Activated CD4-positive, CD25-positive, alpha-beta regulatory T cell treated with anti-CD3 and anti-CD28 coated beads, Interleukin-2, amount 50 U/mL, for 16 hours (primary cell): Measurements from ENCODE around the gene PAK4.

Source experiments
- DNase-seq: peaks from one replicate; pipeline ENCODE4 v3.0.0-alpha.2; 2020; ENCODE audit warnings: low read depth, low spot score

PAK4 gene

DNA sequence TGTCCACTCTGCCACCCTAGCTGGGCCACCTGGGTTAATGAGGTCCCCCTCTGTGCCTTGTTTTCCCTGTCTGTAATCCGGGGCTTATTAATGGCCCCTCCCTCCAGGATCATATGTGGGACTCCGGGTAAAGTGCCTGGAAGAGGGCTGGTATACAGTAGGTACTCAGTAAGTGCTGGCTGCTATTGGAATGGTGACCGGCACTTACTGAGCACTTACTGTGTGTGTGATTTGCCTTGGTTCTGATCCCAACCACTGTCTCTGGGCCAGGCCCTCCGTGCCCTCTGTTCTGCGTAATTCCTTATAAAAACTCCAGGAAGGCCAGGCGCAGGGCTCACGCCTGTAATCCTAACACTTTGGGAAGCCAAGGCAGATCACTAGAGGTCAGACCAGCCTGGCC, 40.3 kb downstream of the PAK4 start:
- no peak for DNase-seq

DNA sequence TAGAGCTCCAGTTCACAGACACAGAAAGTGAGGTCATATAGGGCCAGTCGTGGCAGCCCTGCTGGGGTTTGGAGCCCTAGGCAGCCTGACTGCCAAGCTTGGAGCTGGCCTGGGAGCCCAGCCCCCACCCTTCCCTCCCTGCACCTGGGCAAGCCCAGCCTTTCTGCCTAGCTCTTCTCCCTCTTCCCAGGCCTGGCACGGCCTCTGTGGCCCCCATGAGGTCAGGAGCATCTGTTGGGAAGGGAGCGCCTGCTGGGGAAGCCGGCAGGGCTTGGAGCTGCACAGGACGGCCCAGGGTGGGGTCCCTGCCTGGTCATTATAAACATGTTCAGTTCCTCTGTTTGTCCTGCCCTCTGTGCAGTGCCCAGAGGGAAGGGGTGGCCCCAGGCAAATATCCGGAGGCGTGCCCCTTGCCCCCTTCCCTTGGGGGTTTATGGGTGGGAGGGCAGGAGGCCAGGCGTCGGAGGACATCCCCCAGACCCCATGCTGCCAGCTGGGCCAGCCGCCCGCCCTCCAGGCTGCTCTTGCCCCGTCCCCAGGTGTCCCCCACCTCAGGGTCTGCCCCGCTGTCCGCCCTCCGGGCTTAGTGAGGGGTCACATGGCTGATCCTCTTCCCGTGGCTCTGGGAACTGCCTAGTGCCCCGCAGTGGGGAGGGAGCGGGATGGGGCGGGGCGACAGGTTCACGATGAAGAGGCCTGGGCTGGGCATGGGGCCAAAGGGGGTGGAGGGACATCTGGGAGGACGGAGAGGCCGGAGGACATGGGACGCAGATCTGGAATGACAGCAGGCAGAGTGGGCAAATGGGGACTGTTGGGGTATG, 41.2 kb downstream of the PAK4 start:
- DNase-seq = no peak

DNA sequence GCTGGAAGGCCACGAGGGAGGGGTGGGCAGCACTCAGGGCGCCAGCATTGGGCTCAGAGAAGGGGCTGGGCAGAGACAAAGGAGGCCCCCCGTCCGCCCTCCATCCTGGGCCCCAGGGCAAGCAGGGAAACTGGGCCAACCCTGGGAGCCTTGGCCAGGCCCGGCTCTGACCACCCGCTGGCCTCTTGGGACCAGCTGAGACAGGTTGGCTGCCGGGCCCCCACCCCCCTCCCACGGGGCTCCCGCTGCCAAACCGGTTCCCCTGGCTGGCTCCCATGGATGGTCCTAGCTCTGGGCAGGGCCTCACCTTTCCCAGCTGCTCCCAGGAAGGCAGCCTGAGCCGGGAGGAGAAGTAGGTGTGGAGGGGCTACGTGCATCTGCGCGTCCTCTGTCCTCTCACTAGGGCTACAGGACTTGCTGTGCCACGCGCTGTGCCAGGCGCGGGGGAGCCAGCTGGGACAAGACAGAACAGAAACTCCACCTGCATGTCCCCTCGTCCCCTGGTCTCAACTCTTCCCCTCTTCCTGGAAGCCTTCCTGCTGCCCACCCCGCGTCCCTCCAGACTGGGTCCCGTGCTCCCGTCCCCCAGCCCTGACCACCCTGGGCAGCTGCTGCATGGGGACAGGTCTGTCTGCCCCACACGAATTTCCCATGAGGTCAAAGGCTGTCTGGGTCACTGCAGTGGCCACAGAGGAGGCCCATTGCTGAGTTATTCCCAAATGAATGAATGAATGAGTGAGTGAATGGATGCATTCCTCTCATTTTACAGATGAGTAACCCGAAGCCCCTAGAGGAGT, 42.1 kb downstream of the PAK4 start:
- no peak for DNase-seq

DNA sequence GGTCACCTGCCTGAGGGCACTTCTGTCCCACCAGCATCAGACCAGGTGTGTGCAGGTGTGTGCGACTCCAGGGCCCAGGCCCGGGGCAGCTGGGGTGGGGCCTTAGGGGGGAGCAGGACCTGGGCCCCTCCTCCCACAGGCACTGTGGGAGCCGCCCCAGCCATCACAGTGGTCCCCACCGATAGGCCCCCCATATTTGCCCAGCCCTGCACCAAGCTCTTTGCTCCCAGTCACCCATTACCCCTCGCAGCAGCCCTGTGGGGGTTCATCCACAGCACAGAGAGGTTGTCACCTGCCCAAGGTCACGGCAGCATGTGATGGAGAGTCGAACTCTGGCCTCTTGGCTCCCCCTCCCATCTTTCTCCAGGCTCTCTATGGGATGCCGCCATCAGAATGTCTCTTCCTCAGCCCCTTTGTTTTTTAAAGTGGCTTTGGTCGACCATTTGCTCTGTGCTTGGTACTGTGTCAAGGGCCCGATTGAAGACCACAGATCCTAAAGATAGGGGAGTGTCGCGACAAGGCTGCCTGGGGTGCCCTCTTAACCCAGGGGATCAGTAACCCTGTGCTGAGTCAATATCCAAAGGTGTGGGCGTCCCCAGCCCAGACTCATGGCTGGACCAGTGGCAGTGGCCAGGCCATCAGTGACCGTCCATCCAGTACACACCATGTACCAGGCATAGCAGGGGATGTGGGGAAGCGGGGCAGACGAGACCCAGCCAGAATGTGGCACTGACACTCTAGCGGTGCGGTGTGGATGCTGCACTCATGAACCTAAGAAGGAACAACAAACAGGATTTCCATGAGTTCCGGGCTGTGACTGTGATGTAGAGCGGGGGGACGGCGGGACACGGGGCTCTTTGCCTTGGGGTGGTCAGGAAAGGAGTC, 42.9 kb downstream of the PAK4 start:
- DNase-seq = no peak

DNA sequence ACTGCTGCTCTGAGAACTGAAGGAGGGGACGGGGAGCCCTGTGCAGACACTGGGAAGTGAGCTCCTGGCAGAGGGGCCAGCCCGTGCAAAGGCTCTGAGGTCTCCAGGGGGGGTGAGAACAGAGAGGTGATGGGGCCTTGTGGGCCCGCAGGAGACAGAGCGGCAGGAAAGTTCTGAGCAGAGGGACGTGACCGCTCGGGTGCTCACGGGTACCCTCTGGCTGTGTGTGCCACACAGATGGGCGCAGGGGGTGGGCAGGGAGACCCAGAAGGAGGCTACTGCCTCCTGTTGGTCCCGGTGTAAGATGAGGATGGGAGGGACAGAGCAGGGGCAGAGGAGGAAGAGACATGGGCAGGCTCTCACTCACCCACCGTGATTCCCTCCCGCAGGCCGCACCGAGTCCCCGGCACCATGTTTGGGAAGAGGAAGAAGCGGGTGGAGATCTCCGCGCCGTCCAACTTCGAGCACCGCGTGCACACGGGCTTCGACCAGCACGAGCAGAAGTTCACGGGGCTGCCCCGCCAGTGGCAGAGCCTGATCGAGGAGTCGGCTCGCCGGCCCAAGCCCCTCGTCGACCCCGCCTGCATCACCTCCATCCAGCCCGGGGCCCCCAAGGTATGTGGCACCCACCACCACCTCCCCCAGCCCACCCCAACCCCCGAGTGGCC, 43.7 kb downstream of the PAK4 start:
- no peak for DNase-seq

DNA sequence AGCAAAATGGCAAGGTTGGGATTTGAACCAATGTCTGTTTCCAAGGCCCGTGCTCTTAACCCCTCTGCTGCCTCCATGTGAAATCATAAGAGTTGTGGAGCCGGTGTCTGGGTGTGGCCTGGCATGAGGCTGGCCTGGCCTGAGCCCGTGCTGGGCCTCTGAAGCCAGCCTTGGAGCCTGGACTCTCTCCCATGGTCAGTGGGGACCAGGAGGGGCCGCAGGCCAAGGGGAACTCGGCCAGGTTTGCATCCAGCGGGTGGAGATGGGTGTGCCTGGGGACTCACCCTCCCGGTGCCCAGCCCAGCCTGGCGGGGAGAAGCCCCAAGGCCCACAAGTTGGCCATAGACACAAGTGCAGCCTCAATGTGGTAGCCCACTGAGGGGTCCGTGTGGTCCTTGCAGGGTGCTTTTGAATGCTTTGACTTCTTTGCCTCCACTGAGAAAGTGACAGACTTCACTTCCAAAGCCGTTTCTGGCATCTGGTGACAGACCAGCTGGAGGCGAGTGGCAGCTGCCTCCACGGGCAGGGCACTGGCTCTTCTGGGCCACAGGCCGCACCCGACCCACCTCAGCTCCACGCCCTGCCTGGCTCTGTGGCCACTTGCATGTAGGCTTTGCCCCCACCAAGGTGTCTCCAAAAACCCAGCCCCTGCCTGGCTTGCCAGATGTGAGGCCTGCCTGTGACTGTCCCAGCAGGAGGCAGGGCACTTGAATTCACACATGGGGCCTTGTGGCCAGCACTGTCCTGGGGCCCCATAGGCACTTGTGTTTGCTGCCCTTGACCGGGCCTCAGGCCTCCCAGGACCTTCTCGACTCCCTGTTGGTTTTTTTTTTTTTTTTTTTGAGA, 45.0 kb downstream of the PAK4 start:
- no peak for DNase-seq

DNA sequence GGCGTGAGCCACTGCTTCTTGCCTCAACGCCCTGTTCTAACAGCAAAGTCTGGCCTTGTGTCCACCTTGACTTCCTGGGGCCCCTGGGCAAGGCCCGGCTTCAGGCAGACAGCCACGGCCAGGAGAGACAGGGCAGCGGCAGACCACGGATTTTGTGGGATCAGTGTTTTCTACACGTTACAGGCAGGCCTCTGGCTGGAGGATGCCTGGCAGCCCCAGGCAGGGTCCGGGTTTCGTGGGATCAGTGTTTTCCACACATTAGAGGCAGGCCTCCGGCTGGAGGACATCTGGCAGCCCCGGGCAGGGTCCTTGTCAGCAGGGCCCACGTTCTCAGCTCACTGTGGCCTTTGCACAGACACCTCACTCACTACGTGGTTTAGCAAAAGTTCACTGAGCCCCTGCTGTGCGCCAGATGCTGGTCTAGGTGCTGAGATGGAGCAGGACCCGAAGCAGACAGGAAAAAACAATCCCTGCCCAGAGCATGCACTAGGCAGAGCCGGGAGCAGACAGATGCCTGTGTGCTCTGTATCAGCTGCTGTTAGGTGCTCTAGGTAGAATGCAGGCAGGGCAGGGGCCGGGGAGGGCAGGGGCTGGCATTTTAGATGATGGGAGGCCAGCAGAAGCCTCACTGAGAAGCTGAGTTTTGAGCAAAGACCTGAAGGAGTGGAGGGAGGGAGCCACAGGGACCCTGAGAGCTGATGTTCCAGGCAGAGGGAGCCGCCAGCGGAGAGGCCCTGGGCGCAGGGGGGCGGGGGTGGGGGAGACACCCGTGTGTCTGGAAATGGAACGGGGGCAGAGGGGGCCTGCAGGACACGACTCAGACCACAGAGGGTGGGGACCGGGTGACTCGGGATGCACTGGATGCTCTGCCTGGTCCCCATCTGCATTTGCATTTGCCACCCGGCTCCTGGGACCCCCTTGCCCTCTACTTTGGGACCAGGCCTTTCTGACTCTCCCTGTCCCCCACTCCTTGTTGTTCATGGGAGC, 46.2 kb downstream of the PAK4 start:
- no peak for DNase-seq

DNA sequence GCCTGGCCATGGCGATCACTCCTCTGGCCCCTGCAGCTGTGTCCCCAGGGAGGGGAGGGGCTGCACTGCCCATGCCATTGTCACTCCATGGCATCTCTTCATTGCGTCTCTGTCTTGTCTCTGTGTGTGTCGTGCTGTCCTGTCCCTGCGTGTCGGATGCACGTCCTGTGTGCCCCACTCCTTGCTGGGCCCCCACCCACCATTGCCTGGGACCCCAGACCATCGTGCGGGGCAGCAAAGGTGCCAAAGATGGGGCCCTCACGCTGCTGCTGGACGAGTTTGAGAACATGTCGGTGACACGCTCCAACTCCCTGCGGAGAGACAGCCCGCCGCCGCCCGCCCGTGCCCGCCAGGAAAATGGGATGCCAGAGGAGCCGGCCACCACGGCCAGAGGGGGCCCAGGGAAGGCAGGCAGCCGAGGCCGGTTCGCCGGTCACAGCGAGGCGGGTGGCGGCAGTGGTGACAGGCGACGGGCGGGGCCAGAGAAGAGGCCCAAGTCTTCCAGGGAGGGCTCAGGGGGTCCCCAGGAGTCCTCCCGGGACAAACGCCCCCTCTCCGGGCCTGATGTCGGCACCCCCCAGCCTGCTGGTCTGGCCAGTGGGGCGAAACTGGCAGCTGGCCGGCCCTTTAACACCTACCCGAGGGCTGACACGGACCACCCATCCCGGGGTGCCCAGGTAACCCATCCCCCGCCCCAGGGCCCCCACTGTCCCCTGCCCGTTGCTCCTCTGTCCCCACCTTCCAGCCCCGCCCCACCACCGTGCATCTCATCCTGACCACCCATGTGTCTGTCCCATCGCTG, 47.3 kb downstream of the PAK4 start:
- DNase-seq = no peak

DNA sequence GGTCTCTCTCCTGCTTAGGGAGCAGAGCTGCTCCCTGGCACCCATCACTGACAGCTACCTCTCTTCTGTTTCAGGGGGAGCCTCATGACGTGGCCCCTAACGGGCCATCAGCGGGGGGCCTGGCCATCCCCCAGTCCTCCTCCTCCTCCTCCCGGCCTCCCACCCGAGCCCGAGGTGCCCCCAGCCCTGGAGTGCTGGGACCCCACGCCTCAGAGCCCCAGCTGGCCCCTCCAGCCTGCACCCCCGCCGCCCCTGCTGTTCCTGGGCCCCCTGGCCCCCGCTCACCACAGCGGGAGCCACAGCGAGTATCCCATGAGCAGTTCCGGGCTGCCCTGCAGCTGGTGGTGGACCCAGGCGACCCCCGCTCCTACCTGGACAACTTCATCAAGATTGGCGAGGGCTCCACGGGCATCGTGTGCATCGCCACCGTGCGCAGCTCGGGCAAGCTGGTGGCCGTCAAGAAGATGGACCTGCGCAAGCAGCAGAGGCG, 48.0 kb downstream of the PAK4 start:
- no peak for DNase-seq

DNA sequence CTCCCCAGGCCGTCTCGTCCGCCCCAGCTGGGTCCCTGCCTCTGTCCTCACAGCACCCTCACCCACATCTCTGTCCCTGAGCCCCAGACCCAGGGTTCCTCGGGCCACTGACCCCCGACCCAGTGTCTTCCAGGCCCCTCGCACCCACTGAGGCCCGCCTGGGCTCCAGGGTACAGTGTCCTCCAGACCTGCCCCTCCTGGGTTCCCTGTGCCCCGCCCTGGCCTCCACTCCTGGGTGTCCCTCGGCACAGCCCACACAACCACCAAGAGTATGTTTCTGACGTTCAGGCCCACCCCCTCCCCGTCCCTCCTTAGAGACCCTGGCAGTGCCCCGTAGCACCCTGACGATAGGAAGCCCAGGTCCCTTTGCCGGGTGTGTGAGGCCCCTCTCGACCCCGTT, 48.6 kb downstream of the PAK4 start:
- DNase-seq = no peak

DNA sequence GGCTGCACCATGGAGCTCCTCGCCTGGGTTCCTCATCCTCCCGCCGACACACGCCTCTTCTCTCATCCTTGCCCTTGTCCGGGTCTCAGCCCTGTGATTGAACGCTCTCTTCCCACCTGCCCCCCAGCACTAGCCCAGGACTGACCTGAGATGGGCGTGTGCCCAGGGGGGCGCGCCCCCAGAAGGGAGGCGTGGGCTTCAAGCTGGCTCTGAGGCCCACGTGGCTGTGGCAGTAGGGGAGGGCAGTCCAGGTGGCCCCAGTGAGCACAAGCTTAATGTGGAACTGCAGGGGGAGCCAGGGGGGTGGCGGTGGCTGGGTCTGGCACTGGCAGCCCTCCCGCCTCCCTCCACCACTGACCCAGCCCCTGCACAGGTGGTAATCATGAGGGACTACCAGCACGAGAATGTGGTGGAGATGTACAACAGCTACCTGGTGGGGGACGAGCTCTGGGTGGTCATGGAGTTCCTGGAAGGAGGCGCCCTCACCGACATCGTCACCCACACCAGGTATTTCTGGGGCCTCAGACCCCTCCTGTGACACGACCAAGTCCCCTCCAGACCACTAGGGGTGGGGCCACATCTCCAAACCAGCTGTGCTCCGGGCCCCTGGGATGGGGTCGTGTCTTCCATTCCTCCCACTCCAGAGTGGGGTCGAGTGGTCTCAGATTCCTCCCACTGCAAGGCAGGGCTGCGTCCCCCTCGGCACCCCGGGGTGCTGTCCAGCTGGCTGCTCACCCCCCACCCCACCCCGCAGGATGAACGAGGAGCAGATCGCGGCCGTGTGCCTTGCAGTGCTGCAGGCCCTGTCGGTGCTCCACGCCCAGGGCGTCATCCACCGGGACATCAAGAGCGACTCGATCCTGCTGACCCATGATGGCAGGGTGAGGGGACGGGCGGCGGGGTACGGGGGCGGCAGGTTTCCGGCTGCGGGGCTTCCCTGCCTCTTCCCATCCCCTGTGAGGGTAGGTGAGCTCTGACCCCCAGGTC, 49.3 kb downstream of the PAK4 start:
- DNase-seq = no peak

DNA sequence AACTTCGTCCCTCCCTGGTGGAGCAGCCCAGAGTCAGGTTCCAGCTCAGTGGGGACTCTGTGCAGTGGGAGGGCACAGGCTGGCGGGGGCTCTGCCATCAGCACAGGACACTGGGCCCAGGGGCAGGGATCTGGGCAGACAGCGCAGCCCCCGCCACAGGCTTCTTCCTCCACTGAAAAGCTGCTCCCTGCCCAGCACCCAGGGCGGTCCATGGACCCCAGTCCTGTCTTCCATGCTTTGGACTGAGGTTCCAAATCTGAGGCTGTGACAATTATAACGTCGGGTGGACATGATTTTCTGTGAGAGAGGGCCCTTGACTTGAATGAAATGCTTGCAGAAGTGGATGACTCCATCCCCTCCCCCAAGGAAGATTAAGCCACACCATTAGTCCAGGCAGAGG, 50.0 kb downstream of the PAK4 start:
- no peak for DNase-seq

DNA sequence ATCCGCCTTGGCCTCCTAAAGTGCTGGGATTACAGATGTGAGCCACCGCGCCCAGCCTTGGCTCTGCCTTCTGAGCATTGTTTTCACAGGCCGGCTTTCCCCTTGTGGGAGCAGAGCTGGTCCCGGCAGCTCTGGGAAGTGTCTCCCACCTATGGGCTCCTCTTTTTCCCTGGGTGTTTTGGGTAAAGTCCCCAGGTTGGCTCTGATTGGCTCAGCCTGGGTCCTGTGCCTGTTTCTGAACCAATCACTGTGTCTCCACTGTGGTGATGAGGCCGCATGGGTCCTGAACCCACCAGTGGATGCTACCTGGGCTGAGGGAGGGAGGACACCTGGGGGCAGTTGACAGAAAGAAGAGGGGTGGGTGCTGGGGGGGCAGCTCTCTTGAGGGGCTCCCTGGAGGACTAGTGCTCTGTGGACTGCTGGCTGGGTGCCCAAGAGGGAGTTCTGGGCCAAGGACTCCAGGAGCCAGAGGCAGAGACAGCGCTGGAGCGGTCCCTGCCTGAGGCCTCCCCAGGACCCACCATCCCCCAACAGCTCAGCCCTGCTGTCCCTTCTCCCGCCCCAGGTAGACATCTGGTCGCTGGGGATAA, 51.6 kb downstream of the PAK4 start:
- no peak for DNase-seq

DNA sequence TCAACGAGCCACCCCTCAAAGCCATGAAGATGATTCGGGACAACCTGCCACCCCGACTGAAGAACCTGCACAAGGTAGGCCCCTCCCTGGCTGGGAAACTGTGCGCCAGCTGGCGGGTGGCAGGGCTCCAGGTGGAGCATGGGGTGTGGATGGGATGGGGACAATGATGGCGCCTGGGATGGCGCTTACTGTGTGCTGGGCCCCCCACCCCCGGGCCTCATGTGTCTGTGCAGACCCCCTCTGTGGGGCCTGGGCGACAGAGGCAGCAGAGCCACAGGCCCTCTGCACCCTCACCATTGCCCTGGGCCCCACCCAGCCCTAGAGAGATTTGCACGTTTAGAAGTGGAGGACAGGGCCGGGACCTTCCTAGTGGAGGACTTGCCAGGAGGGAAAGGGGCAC, 52.1 kb downstream of the PAK4 start:
- DNase-seq = no peak

DNA sequence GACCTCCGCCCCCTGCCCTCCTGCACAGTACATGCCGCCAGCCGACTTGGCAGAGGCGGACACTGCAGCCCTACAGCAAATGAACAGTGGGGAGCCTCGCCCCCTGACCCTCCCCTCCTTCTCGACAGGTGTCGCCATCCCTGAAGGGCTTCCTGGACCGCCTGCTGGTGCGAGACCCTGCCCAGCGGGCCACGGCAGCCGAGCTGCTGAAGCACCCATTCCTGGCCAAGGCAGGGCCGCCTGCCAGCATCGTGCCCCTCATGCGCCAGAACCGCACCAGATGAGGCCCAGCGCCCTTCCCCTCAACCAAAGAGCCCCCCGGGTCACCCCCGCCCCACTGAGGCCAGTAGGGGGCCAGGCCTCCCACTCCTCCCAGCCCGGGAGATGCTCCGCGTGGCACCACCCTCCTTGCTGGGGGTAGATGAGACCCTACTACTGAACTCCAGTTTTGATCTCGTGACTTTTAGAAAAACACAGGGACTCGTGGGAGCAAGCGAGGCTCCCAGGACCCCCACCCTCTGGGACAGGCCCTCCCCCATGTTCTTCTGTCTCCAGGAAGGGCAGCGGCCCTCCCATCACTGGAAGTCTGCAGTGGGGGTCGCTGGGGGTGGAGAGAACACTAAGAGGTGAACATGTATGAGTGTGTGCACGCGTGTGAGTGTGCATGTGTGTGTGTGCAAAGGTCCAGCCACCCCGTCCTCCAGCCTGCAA, 52.9 kb downstream of the PAK4 start:
- no peak for DNase-seq

DNA sequence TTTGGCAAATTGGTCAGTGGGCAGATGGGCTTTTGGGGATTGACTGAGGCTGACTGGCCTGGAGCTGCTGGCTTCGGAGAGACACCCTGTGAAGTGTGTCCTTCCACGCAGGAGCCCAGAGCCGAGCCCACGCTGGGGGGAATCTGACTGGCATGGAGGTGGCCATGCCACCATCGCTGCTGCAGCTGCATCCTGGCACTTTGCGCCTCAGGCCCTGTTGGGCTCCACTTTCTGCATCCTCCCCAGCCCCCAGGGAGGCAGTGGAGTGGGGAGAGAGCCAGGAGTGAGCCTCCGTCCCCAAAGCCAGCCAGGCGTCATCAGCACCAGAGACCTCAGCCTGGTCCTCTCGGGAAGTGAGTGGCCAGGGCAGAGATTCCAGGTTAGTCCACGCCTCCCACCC, 54.2 kb downstream of the PAK4 start:
- no peak for DNase-seq
